Endothelial cell of umbilical vein (primary cell): ENCODE measurements around the gene MAP6D1. TPM values are rescaled to one million over a fixed set of nuclear protein-coding genes. Genes with fewer than 3 reads are reported as not detected.

ENCODE experiments used
- BruUV-seq: library from RNA; stranded (reverse); fragments of 400-500 nt; replicated peaks from 2 replicates; lab custom pipeline; 2021; lab: Mats Ljungman, UMichigan
- CTCF ChIA-PET: fragments of 300-600, 350-600 bp; sonication (Branson Sonifier 250); formaldehyde crosslinking; loops from one replicate; lab custom pipeline; 2021; ENCODE audit warnings: antibody characterized with exemption, inconsistent platforms; lab: Charles Lee
- POLR2A ChIA-PET: fragments of 300-600, 350-600 bp; sonication (Branson Sonifier 250); formaldehyde crosslinking; loops from one replicate; lab custom pipeline; 2021; ENCODE audit warnings: antibody characterized with exemption, inconsistent platforms; lab: Charles Lee
- DNase-seq: peaks from one replicate; pipeline ENCODE4 v3.0.0-alpha.2; 2011; ENCODE audit warnings: low read depth, low spot score
- FAIRE-seq: peaks from 2 replicates; lab custom pipeline; 2011; peaks lifted over from hg19 to GRCh38; lab: Jason Lieb, UNC
- H2AFZ ChIP-seq: 2 replicates; pipeline ENCODE4 v1.6.0; 2012; ENCODE audit warnings: low read depth, low read length, control low read depth, inconsistent platforms
- H3K27ac ChIP-seq: 2 replicates; pipeline ENCODE4 v1.5.1; 2011; ENCODE audit warnings: low read depth, mild to moderate bottlenecking, control low read depth, low read length, moderate library complexity; ENCODE audit not compliant: insufficient read depth
- H3K27me3 ChIP-seq, 2 experiments: 2 replicates each; pipeline versions ENCODE4 v1.6.0 to v1.6.1; 2011; ENCODE audit warnings: low read length in 2 of 2, mixed read lengths in 1 of 2; ENCODE audit not compliant: control insufficient read depth in 2 of 2, insufficient read depth in 2 of 2
- H3K36me3 ChIP-seq, 2 experiments: 2 replicates in 1 of 2; 3 replicates in 1 of 2; pipeline ENCODE4 v1.5.1; 2011; ENCODE audit warnings: low read length in 2 of 2, mild to moderate bottlenecking in 1 of 2, moderate library complexity in 1 of 2; ENCODE audit not compliant: control insufficient read depth in 2 of 2, insufficient read depth in 2 of 2; ENCODE audit errors: extremely low read depth in 1 of 2
- H3K4me1 ChIP-seq: 3 replicates; pipeline ENCODE4 v1.5.1; 2011; ENCODE audit warnings: mild to moderate bottlenecking, low read length; ENCODE audit not compliant: control insufficient read depth, insufficient read depth; ENCODE audit errors: extremely low read depth
- H3K4me2 ChIP-seq: 2 replicates; pipeline ENCODE4 v1.6.1; 2011; ENCODE audit warnings: low read length, control low read depth, mixed read lengths; ENCODE audit not compliant: insufficient read depth
- H3K4me3 ChIP-seq, 3 experiments: fragments of 200-600 bp in 1 of 3; sonication (generic), shearing (Covaris generic) in 1 of 3; replicated peaks in 1 of 3; 2 replicates each; pipeline ENCODE4 v1.5.1; 2011 to 2016; ENCODE audit warnings: control low read depth in 3 of 3, low read length in 3 of 3, mild to moderate bottlenecking in 2 of 3, inconsistent platforms in 1 of 3, low read depth in 1 of 3, moderate library complexity in 1 of 3; ENCODE audit not compliant: insufficient read depth in 1 of 3
- H3K79me2 ChIP-seq: 2 replicates; pipeline ENCODE4 v1.6.0; 2012; ENCODE audit warnings: low read length, inconsistent platforms; ENCODE audit not compliant: control insufficient read depth, insufficient read depth
- H3K9ac ChIP-seq: replicated peaks from 2 replicates; pipeline ENCODE3; 2011; ENCODE audit warnings: low read length, control low read depth; ENCODE audit not compliant: insufficient read depth; ENCODE audit errors: extremely low read depth
- H3K9me1 ChIP-seq: replicated peaks from 3 replicates; pipeline ENCODE4 v1.6.0; 2011; ENCODE audit warnings: mild to moderate bottlenecking, low read length; ENCODE audit not compliant: control insufficient read depth, insufficient read depth; ENCODE audit errors: extremely low read depth
- H3K9me3 ChIP-seq: replicated peaks from 2 replicates; pipeline ENCODE4 v1.5.1; 2012; ENCODE audit warnings: low read length, inconsistent platforms; ENCODE audit not compliant: control insufficient read depth, insufficient read depth
- H4K20me1 ChIP-seq: replicated peaks from 2 replicates; pipeline ENCODE3; 2011; ENCODE audit warnings: mild to moderate bottlenecking, low read length; ENCODE audit not compliant: control insufficient read depth, insufficient read depth; ENCODE audit errors: extremely low read depth
- EZH2 ChIP-seq: IDR thresholded peaks from 2 replicates; pipeline ENCODE4 v1.6.1; 2012; ENCODE audit warnings: borderline replicate concordance, low read depth, mild to moderate bottlenecking, moderate library complexity, low read length, inconsistent platforms; ENCODE audit not compliant: severe bottlenecking
- POLR2A ChIP-seq: IDR thresholded peaks from 2 replicates; pipeline ENCODE4 v1.6.1; 2012; ENCODE audit warnings: low read depth, mild to moderate bottlenecking, control low read depth, low read length
- POLR2AphosphoS5 ChIP-seq: IDR thresholded peaks from 2 replicates; pipeline ENCODE4 v1.6.1; 2012; ENCODE audit warnings: low read depth, mild to moderate bottlenecking, control low read depth, low read length, moderate library complexity; ENCODE audit not compliant: insufficient read depth
- dilution Hi-C: fragments of 300-500 bp; cut with MboI; formaldehyde crosslinking; loops from one replicate; pipeline ENCODE4 v1.15.0; 2019; ENCODE audit warnings: low sequenced_read_pairs; ENCODE audit not compliant: extremely low pct_ligation_motif_present
- intact Hi-C: fragments of 100-400 bp; cut with micrococcal nuclease; formaldehyde crosslinking; loops from one replicate; pipeline ENCODE4 v1.10.0; 2022
- polyA plus RNA-seq, 4 experiments: library from polyadenylated mRNA; depleted of rRNA in 3 of 4; stranded (reverse) in 3 of 4; unstranded in 1 of 4; fragments of >200 nt; gene quantifications; 2 replicates each; pipeline versions ENCODE4 v1.2.1 to v1.2.3, GENCODE V29; 2011 to 2012; ENCODE audit warnings: missing spikeins in 1 of 4
- total RNA-seq: library from RNA; stranded (reverse); gene quantifications from 2 replicates; pipeline ENCODE4 v1.2.3, GENCODE V29; 2021
- TF ChIP-seq, protein P1 (sequence below): IDR thresholded peaks from 2 replicates; pipeline ENCODE4 v1.6.1; 2011; ENCODE audit not compliant: insufficient read depth, insufficient read length
- TF ChIP-seq, protein P2 (sequence below), 2 donors: IDR thresholded peaks; 1 replicate in 1 of 2; 2 replicates in 1 of 2; pipeline ENCODE4 v1.5.1; 2011; ENCODE audit warnings: low read length in 2 of 2, mild to moderate bottlenecking in 2 of 2, moderate library complexity in 2 of 2, control low read depth in 1 of 2, inconsistent platforms in 1 of 2, low read depth in 1 of 2; ENCODE audit not compliant: insufficient read depth in 1 of 2; ENCODE audit errors: extremely low read depth in 1 of 2

Gene MAP6D1
- total and polyA plus RNA-seq, 2 donors (not counting 3 experiments of a cell fraction or from before 2014, with no cell fraction given) = 2.4 to 3.5 TPM

DNA sequence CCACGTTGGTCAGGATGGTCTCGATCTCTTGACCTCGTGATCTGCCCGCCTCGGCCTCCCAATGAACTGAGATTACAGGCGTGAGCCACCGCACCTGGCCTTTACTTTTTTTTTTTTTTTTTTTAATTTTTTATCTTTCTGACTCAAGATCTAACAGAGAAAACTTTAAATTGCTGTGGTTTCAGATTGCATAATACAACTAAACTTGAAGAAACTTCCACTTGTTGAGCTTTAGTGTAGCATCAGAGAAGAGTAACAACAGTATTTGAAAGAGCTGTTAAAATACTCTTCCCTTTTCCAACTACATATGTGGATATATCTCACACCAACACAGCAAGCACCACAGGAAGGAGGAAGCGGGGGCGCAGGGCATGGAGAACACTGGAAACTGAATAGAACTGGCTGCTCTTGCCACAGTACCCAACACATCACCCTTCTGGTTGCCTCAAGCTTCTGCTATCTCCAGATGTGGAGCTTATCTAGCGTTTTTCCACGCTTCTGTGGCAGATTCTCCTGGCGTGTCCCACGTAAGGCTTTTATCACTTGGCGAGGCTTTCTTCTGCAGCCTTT lies 45.4 kb downstream of the MAP6D1 start:
- Histone ChIP-seq H3K9me1 (no peaks in the 10 kb centered on the region), H3K9ac (no peak overlapping the region), H3K4me3 (no peak overlapping the region), H3K4me2 (no peak overlapping the region), H3K9me3 (no peaks in the 10 kb centered on the region), H4K20me1 (no peaks in the 10 kb centered on the region), H2AFZ (no peak overlapping the region), H3K27ac (no peak overlapping the region), H3K27me3 (no peaks in the 10 kb centered on the region), H3K36me3 (peaks cover 26 to 33% of the 10 kb centered on the region in 2 experiments), H3K4me1 (peaks cover 5% of the 10 kb centered on the region), H3K79me2 (peaks cover 8% of the 10 kb centered on the region)
- dilution Hi-C loops = no loop called here
- intact Hi-C loops = no loop called here
- ChIA-PET POLR2A (no interaction called here), CTCF (interaction anchor here (0.7 to 2.5 kb wide), 3 partner anchors 9 to 27 kb away, joined by 3 to 12 read pairs (median 4); no protein-coding TSS in a partner anchor)
- DNase-seq (no peak), FAIRE-seq (no peak)
- BruUV-seq = no TSS peak
- TF ChIP-seq POLR2AphosphoS5 (no peak), EZH2 (no peak), POLR2A (no peak)
- TF ChIP-seq, protein P1, sequence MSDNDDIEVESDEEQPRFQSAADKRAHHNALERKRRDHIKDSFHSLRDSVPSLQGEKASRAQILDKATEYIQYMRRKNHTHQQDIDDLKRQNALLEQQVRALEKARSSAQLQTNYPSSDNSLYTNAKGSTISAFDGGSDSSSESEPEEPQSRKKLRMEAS = no peak
- TF ChIP-seq, protein P2, sequence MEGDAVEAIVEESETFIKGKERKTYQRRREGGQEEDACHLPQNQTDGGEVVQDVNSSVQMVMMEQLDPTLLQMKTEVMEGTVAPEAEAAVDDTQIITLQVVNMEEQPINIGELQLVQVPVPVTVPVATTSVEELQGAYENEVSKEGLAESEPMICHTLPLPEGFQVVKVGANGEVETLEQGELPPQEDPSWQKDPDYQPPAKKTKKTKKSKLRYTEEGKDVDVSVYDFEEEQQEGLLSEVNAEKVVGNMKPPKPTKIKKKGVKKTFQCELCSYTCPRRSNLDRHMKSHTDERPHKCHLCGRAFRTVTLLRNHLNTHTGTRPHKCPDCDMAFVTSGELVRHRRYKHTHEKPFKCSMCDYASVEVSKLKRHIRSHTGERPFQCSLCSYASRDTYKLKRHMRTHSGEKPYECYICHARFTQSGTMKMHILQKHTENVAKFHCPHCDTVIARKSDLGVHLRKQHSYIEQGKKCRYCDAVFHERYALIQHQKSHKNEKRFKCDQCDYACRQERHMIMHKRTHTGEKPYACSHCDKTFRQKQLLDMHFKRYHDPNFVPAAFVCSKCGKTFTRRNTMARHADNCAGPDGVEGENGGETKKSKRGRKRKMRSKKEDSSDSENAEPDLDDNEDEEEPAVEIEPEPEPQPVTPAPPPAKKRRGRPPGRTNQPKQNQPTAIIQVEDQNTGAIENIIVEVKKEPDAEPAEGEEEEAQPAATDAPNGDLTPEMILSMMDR (IDR thresholded peaks at IDR 0.05; ENCODE audit: extremely low read depth in 1 of 2, insufficient read depth in 1 of 2, low read depth in 1 of 2, low read length in 2 of 2) = no peak
